PC-3 (cell line): ENCODE measurements around the gene ADAMTS9.

Experiments
- EZH2 ChIP-seq: fragments of 300-600 bp; sonication (generic); IDR thresholded peaks from one replicate; pipeline ENCODE4 v1.6.1; 2017; ENCODE audit warnings: antibody characterized with exemption, mild to moderate bottlenecking, low read length; ENCODE audit not compliant: unreplicated experiment
- EZH2phosphoT487 ChIP-seq: fragments of 300-600 bp; sonication (generic); IDR thresholded peaks from 2 replicates; pipeline ENCODE4 v1.6.1; 2018; ENCODE audit warnings: mild to moderate bottlenecking, antibody characterized with exemption, low read length, borderline replicate concordance
- TF ChIP-seq, protein P1 (sequence below): fragments of 300-600 bp; sonication (generic); conservative IDR thresholded peaks from 2 replicates; pipeline ENCODE4 v1.5.1; 2017; ENCODE audit warnings: antibody characterized with exemption, low read depth, mild to moderate bottlenecking, low read length

DNA sequence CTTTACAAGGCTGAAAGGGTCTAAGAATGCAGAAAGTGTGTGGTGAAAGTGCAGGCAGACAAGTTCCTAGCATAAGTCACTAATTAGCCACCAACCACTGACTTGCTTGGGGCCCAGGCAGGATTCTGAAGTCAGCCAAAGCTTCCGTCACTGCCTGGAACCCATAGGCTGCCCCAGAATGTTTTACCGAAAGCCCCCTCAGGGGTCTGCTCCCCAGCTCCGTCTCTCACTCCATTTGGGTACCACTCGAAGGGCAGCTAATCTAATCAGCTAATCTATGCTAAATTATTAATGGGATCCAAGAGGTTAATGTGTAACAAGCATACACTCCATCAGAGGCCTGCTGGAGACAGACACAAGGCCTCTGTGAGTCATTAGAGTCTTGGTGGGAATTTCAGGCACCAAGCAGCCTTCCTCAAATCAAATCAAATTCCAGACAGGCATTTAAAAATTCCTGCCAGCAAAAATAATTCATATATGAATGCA lies 13.2 kb downstream of the ADAMTS9 start:
- TF ChIP-seq, protein P1, sequence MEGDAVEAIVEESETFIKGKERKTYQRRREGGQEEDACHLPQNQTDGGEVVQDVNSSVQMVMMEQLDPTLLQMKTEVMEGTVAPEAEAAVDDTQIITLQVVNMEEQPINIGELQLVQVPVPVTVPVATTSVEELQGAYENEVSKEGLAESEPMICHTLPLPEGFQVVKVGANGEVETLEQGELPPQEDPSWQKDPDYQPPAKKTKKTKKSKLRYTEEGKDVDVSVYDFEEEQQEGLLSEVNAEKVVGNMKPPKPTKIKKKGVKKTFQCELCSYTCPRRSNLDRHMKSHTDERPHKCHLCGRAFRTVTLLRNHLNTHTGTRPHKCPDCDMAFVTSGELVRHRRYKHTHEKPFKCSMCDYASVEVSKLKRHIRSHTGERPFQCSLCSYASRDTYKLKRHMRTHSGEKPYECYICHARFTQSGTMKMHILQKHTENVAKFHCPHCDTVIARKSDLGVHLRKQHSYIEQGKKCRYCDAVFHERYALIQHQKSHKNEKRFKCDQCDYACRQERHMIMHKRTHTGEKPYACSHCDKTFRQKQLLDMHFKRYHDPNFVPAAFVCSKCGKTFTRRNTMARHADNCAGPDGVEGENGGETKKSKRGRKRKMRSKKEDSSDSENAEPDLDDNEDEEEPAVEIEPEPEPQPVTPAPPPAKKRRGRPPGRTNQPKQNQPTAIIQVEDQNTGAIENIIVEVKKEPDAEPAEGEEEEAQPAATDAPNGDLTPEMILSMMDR, result no peak
- TF ChIP-seq EZH2phosphoT487 (no peak), EZH2 (no peak)
